Neural cell (in vitro differentiated cells): ENCODE data around the gene ROPN1.

Experiments used
- CTCF ChIP-seq: fragments of 450-650 bp; IDR thresholded peaks from 2 replicates; pipeline ENCODE4 v1.5.1; 2014; ENCODE audit warnings: antibody characterized with exemption, mild to moderate bottlenecking, moderate library complexity; ENCODE audit not compliant: poor library complexity, severe bottlenecking
- EP300 ChIP-seq: fragments of 450-650 bp; conservative IDR thresholded peaks from 2 replicates; pipeline ENCODE4 v1.6.1; 2014; ENCODE audit warnings: antibody characterized with exemption, mild to moderate bottlenecking, moderate library complexity; ENCODE audit not compliant: poor library complexity, severe bottlenecking
- POLR2AphosphoS5 ChIP-seq: IDR thresholded peaks from 2 replicates; pipeline ENCODE4 v1.6.1; 2012
- RAD21 ChIP-seq: fragments of 450-650 bp; conservative IDR thresholded peaks from 2 replicates; pipeline ENCODE4 v1.6.1; 2014; ENCODE audit warnings: antibody characterized with exemption, mild to moderate bottlenecking, moderate library complexity
- TF ChIP-seq, protein P1 (sequence below): IDR thresholded peaks from 2 replicates; pipeline ENCODE4 v1.6.1; 2012; ENCODE audit warnings: borderline replicate concordance

GRCh38 chr3:124007186-124007585 lies 15.3 kb upstream of the ROPN1 start:
- TF ChIP-seq CTCF (no peak), EP300 (no peak), RAD21 (no peak), POLR2AphosphoS5 (no peak)
- TF ChIP-seq, protein P1, sequence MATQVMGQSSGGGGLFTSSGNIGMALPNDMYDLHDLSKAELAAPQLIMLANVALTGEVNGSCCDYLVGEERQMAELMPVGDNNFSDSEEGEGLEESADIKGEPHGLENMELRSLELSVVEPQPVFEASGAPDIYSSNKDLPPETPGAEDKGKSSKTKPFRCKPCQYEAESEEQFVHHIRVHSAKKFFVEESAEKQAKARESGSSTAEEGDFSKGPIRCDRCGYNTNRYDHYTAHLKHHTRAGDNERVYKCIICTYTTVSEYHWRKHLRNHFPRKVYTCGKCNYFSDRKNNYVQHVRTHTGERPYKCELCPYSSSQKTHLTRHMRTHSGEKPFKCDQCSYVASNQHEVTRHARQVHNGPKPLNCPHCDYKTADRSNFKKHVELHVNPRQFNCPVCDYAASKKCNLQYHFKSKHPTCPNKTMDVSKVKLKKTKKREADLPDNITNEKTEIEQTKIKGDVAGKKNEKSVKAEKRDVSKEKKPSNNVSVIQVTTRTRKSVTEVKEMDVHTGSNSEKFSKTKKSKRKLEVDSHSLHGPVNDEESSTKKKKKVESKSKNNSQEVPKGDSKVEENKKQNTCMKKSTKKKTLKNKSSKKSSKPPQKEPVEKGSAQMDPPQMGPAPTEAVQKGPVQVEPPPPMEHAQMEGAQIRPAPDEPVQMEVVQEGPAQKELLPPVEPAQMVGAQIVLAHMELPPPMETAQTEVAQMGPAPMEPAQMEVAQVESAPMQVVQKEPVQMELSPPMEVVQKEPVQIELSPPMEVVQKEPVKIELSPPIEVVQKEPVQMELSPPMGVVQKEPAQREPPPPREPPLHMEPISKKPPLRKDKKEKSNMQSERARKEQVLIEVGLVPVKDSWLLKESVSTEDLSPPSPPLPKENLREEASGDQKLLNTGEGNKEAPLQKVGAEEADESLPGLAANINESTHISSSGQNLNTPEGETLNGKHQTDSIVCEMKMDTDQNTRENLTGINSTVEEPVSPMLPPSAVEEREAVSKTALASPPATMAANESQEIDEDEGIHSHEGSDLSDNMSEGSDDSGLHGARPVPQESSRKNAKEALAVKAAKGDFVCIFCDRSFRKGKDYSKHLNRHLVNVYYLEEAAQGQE = no peak
